ENCODE measurements around the gene ADCY5.

The ADCY5 gene

DNA sequence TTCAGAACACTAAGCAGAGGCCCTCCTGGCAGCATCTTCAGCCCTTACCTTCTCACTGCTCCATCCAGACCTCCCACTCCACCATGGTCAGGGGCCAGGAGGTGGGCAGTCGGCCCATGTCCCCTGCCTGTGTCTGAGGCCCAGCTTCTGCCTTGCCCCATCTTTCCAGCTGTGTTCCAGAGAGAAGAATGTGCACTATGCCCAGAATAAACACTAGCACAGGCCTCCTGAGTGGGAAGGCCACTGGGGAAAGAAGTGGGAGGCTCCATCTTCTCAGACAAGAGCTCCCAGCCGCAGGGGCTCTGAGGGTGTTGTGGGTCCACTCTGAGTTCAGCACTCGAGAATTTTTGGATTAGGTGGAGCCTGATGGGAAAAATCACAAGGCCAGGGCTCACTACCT, 44.5 kb downstream of the ADCY5 start:
- no peak for DNase-seq

DNA sequence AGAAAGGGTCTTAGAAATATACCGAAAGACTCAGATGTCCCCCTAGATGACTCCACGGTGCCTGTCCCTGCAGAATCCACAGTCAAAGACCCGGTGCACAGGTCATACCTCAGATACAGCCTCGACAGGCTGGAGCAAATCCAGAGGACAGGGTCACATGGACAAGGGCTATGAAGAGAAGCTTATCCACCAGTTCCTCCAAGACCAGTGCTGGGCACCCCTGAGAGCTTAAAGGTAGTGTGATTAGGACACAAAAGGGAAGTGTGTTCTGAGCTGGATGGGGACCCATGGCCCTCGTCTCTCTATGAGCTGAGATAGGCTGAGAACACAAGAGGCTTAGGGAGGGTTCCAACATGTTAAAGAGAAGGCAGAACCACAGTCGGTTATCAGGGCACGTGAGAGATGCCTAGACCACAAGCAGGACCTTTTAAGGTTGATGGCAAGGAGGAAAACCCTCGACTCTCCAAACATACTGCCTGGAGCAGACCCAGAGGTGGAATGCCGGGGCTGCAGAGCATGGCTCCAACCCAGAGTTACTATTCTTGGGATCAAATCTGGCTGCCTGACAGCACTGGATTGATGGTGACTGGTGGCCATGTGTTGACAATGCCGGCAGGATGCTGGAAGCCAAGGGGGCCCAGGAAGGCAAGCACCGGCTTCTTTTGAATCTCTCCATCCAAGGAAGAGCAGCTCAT, 46.9 kb downstream of the ADCY5 start:
- DNase-seq: no peak

DNA sequence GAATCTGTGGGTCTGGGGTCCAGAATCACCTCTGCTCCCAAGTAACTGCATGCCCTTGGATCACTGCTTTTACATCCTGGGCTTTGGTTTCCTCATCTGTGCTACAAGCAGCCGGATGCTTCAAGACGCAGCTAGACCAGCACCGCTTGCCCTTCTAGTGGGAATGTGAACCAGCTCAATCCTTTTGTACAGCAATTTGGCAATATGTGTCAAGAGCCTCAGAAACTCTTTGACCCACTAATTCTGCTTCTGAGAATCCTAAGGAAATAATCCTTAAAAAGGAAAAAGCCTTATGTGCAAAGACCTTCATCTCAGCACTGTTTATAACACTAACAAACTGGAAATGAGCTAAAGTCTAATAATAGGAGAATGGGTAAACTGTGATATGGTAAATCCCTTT, 48.7 kb downstream of the ADCY5 start:
- DNase-seq: no peak

DNA sequence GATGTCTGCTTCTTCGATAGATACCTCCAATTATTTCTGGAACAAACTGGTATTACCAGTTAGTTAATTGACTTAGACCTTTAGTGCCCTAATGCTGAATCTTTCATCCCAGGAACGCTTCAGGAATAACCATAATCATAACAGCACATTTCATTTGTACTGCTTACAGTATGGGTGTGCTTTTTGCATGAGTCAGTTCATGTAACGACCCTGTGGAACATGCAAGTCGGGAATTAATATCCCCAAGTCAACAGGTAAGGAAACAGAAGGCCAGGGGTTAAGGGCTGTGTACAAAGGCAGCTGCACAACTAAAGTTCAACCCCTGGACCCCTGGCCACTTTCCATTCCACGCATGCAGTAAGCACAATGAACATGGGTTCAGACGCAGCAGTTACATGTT, 49.2 kb downstream of the ADCY5 start:
- DNase-seq: no peak

DNA sequence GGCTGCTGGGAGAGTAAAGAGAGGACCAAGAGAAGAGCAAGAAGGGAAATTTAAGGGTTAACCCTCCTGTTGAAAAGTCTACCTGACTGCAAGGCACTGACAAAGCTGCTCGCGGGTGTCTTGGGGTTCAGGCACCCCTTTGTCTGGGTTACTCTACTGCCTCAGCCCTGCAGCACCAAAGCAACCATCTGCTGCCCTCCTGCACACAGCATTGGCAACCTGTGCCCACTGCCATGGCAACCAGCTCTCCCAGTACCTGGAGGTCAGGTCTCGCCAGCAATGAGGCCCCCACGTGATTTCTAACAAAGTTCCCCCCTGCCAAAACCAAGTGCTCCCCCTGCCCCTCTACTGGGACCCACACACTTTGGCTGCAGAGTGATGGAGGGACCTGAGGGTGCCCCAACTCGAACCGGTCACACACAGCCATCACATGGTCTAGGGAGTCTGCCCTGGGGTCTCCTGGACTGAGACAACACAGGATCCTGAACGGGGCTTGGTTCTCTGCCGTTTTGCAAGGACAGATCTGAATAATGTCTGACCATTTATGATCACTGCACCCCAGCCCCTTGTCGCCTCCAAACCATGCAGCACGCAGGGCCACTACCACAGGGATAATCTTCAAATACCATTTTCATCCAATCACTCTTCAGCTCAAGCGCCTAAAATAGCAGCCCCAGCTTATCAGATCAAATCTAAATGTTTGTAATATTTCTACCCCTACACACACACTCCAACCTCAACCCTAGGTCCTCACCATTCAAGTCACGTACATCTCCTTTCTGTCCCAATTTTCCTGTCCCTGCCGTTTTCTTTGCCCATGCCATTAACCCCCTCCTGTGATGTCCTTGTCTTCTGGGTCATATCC, 50.7 kb downstream of the ADCY5 start:
- DNase-seq: no peak

DNA sequence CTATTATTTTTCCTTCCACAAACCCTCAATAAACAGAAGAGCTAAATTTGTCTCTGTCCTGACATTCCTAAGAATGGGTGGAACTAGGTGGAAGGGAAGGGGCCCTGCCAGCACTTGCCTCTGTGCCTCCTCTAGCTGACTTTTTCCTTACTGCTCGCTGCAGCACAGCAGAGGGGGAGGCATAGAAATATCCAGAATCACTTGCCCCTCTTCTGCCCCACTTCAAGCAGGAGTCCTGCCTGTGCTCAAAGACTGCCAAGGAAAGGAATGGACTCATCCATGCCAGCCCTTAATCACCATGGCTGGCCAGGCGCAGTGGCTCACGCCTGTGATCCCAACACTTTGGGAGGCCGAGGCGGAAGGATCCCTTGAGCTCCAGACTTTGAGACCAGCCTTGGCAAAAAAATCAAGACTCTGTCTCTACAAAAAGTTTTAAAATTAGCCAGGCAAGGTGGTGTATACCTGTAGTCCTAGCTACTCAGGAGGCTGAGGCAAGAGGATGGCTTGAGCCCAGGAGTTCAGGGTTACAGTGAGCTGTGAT, 51.8 kb downstream of the ADCY5 start:
- no peak for DNase-seq

DNA sequence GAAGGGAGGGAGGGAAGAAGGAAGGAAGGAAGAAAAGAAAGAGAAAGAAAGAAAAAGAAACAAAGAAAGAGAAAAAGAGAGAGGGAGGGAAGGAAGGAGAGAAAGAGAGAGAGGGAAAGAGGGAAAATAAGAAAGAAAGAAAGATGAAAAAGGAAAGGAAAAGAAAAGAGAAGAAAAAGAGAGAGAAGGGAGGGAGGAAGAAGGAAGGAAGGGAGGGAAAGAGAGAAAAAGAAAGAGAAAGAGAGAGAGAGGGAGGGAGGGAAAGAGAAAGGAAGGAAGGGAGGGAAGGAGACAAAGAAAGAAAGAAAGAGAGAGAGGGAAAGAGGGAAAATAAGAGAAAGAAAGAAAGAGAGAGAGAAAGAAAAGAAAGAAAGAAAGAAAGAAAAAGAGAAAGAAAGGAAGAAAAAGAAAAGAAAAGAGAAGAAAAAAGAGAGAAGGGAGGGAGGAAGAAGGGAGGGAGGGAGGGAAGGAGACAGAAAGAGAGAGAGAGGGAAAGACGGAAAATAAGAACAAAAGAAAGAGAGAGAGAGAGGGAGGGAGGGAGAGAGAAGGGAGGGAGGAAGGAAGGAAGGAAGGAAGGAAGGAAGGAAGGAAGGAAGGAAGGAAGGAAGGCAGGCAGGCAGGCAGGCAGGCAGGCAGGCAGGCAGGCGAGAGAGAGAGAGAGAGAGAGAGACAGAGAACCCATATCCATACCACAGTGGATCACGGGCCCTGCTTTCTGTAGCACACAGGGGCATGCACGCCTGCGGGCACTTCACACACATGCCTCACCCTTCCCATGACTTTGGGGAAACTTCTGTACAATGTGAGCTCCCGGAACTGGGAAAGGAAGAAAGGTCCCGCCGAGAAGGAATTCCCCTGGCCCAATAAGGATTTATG, 52.5 kb downstream of the ADCY5 start:
- no peak for DNase-seq

DNA sequence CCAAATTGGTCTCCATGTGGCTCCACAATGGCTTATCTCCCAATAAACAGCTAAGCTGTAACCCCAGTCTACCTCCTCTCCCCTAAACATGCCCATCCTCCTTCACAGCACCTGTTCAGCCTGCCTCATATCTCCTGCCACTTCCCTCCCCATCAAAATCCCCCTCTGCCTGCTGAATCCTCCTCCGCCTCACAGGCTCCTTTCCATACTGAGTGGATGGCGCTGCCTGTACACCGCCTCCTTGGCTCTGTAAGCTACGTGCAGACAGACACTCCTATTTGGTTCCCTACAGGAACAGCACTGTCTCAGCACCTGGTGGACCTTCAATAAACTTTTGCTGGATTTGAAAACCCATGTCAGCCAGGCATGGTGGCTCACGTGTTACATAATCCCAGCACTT, 53.7 kb downstream of the ADCY5 start:
- no peak for DNase-seq

DNA sequence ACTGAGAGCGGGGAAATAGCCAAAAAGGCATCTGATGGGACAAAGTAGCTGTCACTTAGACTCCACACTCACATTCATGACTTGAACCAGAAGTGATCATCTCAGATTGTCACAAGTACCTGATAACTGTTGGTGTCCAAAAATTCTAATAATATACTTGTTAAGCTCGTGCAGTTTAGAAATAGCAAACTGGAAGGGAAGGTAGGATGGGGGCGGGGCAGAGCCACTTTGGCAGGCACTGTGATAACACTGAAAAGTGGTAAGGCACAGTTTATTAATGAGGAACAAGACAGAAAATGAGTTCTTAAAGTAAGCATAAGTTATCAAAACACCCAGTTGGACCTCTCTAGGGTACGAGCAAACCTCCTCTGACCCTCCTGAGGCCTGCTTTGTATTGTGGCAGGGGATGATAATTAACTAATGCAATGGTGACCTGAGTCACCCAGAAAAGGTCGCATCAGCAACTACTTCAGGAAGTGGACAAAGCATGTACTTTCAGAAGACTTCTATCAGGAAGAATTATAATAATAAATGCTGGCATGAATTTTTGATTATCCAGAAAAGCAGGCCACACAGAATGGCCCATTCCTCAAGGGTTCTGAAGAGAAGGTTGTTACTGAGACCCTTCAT, 54.4 kb downstream of the ADCY5 start:
- DNase-seq: no peak

DNA sequence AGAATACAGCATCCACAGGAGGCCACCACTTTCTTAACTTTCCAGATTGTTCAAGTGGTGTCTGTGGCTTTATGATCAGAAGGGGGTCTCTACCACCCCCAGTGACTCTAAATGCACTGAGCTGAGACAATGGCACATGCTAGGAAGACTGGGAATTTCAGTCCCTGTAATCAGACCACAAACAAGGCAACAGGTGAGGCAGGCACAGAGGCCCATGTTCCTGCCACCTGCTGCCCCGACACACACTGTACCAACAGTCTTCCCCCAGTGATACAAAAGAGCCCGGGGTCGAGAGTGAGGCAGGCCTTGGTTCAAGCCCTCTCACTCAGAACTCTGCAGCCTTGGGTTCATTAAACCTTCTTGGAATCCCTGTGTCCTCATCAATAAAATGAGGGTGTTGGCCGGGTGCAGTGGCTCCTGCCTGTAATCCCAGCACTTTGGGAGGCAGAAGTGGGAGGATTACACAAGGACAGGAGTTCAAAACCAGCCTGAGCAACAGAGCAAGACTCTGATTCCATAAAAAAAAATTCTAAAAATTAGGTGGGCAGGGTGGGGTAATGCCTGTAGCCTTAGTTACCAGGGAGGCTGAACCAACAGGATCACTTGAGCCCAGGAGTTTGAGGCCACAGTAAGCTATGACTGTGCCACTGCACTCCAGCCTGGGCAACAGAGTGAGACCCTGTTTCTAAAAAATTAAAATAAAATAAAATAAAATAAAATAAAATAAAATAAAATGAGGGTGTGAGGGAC, 55.8 kb downstream of the ADCY5 start:
- no peak for DNase-seq

DNA sequence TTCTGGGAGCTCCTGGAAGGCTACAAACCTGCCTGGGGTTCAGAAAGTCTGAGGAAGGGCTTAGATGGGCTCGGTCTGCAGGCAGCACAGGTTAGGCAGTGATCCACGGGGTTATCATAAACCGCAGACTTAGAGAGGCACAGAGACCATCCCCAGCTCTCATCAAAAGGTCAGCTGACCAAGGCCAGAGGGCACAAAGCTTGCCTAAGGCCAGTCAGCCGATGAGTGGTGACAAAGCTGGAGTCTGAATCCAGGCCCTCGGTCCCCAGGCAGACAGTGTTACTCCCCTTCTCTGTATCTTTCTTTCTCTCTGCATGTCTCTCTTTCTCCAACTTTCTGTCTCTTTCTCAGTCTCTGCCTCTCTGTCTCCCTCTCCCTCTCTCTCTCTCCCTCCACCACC, 56.5 kb downstream of the ADCY5 start:
- no peak for DNase-seq

DNA sequence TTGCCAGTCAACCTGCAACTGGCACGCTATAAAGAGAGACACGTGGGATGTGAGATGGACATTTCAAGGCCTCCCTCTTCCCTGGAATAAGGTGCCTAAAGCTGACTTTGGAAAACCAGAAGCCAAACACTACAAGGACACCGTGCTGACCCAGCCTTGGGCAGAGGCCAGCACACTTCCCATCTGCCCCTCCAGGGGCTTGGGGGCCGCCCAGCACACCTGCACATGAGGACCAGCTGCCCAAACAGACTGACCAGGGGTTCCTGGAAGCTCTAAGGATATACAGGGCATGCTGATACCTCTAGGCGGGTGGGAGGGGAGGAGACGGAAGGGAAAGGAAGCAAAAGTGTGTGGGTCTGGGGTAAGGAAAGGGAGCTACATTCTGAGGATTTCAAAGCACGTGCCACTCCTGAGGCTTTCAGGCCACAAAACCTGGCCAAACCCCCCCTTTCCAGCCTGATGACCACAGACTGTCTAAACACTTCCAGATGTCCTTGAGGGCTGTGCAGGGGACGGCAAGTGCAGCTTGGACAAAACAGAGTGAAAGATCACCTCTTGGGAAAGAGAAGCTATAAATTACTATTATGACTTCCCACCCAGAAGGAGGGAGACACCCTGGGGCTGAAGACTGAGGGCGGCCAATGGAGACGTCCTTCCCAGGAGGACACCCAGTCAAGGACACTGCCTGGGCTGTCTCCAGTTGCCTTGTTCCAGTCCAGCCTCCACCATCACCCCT, 57.9 kb downstream of the ADCY5 start:
- DNase-seq: peak; percentile 79

DNA sequence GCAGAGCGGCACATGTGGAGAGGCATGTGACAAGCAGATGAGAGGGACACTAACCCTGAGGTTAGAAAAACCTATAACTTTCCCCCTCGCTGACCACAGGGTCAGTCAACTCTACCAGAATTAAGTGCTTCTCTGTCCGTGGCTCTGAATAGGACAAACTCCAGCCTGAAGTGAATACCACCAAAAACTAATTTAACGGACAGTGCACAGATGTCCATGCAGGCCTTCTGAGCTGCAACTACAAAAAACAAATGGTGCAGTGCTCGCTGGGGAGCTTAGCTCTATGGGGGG, 59.3 kb downstream of the ADCY5 start:
- DNase-seq: no peak

DNA sequence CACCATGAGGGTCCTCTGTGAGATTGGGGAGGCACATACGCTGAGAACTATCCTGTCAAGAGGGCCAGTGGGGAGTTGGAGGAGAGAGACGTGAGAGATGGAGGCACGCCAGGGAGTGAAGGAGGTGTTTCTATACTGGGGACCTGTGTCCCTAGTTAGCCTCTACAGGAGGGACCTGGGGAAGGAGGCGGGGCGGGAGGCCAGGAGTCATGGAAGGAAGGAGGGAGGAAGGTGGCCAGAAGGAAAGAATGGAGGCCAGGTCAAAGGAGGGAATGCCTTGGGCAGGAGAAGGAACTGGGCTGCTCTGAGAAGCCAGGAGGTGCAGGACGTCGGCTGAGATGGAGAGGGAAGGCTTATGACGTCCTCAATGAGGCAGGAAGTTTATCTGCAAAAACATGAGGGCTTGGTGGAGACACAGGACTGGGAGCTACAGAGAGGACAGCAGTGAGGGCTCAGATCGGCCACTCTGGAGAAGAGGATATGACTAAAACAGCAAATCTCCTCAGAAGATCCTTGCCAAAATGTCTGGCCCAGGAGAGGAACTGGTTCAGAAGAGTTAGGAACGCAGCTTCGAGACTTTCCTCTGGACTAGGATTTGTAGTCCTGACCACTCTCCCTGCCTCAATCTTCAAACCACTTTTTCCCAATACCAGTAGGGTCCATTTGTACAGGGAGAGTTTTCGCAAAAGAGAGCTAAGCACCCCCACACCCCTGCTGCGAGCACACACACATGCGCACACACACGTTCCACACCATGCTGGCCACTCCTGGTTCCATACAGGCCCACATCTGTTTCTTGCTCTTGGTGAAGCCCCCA, 59.9 kb downstream of the ADCY5 start:
- no peak for DNase-seq

DNA sequence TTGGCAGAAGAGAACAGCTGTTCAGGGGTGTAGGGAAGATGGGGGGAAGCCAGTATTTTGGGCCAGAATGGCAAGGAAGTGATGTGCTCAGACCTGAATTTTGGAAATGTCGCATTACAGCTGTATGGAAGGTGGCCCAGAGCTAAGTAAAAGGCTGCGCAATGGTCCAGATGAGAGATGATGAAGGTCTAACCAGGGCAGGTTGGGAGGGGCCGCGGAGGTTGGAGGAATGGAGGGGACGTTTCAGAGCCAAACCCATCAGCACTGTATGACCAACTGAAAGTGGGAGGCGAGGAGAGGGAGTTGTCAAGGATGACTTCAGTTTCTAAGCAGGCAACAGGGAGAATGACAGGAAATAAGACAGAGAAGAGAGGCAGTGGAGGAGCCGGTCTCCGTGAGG, 60.8 kb downstream of the ADCY5 start:
- DNase-seq: no peak

DNA sequence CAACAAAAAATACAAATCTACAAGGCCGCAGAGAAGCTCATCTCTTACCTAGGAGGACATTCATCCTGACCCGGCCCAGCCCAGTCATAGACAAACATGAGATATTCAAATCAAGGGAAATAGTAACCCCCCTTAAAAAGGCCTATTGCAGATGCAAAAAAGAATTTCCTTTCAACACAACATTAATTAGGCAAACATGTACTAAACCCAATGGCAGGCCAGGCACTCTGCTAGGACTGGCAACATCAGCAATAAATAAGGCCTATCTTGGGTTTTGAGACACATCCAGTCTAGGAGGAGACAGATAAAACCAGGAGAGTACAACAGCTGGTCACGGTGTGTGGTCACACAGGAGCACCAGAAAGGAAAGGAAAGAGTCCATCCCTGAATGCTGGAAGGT, 61.4 kb downstream of the ADCY5 start:
- no peak for DNase-seq

DNA sequence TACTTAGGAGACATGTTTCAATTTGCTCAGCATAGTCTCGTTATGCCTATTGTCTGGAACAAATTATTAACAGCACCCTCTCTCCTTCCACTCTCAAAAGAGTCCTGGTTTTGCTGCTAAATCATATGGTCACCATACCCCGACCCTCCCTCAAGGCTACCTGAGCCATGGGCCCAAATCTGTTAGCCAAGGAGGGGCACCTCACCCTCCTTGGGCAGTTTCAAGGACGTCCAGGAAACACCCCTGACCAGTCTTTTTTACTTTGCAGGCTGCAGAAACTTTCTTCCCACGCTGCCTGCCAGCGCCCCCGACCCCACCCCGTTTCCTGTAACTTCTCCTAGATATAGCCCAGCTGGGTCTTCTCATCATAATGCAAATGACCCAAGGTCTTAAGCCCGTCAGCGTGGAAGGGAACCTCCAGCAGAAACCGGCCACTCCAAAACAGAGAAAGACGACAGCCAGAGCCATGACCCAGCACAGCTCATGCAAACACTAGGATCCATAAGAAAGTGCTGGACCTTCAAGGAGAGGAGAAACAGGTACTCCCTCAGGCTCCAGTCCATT, 62.3 kb downstream of the ADCY5 start:
- no peak for DNase-seq

DNA sequence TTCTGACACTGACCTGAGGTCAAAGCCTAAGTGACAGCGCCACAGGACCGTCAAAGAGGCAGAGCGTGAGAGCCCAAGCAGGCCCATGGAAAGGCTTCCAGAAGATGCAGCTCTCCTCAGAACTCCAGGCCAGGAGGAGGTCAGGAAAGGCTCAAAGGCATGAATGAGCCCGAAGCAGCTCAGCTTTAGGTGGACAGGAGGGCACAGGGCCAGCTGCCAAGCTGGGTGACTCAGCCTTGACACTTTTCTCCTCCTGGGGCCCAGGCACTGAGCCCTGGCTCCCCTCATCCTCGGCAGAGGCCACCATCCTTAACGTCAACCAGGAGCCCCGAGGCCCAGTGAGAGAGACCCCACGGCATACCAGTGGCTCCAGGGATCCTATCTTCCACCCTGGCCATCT, 62.9 kb downstream of the ADCY5 start:
- no peak for DNase-seq

DNA sequence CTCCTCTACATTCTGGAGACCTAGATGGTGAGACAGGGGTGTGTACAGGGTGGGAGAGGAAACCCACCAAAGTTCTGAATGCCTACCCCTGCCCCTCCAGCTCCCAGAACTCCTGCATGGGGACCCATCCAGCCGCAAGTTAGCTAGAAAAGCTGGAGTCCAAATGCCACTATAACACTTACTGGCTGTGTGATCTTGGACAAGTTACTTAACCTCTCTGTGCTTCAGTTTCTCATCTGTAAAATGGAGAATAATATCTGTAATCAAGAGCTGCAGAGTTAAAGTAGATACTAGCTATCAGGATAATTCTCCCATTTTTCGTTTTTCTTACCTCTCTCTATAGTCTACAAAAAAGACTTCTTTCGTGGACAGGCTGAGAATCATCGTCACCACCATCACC, 63.4 kb downstream of the ADCY5 start:
- no peak for DNase-seq

DNA sequence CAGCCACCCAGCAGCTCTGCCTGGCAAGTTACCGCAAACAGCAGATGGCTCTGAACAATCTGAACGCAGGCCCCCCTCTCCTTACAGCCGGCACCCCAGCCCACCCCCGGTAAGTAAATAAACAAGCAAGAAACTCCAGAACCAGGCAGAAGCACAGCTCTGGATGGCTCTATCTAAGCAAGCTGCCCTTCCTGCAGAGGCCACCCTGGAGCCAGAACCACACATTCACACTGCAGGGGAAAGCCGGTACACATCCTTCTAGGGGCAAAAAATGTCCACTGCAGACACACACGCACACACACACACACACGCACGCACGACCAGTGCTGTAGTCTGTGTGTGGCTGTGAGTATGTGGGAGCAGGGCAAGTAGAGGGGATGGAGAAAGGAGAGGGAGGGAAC, 63.9 kb downstream of the ADCY5 start:
- no peak for DNase-seq

Data from SHP77 treated with DMSO at 0.1 percent for 48 hours (cell line).